NCI-H128 (cell line): ENCODE measurements around the gene MYL2.
"Not testable (repeated sequence)": the region's sequence is repeated elsewhere in the genome, so short reads cannot be mapped to it uniquely, and the experiment has no call there.

Experiments used
- DNase-seq: peaks from one replicate; lab custom pipeline; 2025; ENCODE audit not compliant: unreplicated experiment; lab: John Stamatoyannopoulos, UW

MYL2 gene, protein sequence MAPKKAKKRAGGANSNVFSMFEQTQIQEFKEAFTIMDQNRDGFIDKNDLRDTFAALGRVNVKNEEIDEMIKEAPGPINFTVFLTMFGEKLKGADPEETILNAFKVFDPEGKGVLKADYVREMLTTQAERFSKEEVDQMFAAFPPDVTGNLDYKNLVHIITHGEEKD

DNA sequence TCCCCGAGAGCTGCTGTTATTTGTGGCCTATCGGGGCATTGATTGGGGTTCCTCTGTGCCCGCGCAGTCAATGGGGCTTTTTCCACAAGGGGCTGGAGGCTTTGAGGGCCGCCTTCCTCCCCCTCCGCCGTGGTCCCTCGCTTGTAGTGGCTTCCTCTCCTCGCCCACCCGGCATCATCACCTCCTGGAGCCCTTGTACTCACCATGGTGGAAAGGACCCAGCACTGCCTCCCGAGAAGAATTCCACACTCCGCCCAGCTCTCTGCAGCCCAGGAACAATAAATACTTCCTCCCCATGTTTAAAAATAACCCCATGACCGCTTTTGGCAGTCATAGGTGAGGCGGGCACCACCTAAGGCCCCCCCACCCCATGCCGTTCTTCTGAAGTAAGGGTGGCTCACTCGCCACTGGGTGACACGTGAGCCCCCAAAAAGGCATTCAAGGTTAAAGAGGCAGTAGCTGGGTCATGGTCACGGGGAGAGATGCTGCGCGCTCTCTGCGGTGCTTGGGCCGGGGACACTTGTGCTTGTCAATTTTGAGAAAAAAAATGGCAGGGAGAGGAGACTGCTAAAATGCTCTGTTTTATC, at the start of gene MYL2:
TSS of gene MYL2 (minus strand) at position 256 of the 587 bp plus-strand sequence. CDS start at position 206, 50 bp downstream.
- no peak for DNase-seq

GRCh38 chr12:110966081-110966760, 45.8 kb upstream of the MYL2 start:
- DNase-seq, result no peak

DNA sequence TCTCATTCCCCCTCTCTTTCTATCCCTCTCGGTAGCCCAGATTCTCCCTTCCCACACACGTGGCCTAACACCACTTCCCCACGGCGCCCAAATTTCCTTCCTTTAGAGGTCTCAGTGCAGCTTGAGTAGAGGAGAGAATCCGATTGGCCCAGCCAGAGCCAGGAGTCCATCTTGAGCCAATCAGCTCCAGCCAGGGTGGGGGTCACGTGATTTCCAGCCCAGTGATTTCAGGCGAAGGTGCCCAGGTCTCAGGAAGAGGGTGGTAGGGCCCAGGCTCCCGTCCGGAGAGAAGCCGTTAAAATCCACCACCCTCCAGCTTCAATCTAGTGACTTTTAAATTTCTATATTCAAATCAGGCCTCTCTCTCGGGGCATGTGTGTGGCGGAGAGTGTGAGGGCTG, 45.2 kb upstream of the MYL2 start:
- DNase-seq, result no peak

DNA sequence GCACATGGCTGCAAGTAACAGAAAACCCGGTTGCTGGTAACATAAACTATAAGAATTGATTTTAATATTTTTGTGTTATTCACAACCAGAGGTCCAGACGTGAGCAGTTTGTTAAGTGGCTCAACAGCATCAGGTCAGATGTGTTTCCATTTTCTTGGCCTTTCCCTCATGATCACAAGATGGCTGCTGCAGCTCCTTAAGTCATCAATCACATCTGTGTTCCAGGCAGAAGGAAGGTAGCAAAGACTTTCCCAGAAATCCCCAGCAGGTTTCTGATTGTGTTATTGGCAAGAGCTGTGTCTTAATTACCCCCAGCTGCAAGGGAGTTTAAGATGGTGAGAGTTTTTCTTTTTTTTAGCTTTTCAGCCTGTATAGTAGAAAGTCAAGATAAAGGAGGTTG, 40.4 kb upstream of the MYL2 start:
- DNase-seq, result no peak

- DNase-seq, result no peak
Measured at GRCh38 chr12:110957652-110958051, 37.3 kb upstream of the MYL2 start.

DNA sequence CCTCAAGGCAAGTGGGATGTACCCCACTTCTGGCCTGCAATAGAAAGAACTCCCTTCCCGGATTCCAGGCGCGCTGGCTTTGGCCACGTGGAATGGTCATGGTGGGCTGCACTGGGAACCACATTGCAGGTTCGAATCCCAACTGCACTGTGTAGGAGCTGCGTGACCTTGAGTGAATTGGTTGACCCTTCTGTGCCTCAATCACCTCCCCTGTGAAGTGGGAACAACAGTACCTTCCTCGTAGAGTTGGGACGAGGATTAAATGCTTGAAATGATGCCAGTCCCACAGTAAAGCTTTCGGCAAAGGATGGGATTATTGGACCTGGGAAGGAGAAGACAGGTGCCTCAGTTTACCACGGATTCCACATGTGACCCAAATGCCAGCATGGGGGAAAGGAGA, 36.8 kb upstream of the MYL2 start:
- DNase-seq, result no peak

GRCh38 chr12:110950867-110951266, 30.5 kb upstream of the MYL2 start:
- not testable (repeated sequence) for DNase-seq

- not testable (repeated sequence) for DNase-seq
Measured at GRCh38 chr12:110950466-110950865, 30.1 kb upstream of the MYL2 start.

- DNase-seq, result no peak
Measured at GRCh38 chr12:110948041-110948440, 27.7 kb upstream of the MYL2 start.

DNA sequence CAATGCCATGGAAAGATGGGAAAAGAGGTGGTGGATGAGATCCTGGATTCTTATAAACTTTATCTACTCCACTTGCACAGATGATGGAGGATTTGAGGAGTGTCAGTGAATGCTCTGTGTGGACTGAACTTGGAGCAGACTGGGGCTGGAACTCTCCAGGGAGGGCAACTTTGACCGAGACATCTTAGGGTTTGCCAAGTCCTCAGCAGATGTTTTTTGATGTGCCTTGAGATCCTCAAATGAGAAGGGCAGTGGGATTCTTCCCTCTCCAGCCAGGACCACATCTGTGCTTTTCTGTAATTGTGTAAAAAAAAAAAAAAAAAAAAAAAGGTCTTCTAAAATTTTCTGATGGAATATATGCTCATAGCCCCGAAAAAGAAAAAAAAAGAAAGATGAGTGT, 23.0 kb upstream of the MYL2 start:
- DNase-seq, result no peak

DNA sequence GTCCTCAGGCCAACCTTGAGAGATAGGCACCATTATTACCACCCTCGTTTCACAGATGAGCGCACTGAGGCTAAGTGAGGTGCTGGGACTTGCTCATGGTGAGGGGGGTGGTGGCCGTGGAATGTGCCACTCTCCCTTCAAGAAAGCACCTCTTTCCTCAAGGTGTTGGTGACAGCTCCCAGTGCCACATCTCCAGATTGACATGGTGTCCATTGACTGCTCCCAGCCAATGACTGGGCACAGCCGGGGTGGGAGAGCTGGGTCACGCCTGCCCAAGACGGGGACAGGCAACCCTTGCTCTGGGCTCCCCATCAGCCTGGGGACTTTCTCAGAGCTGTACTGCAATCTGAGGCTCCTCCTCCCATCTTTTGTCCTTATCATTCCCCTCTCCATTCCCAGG, 21.0 kb upstream of the MYL2 start:
- DNase-seq, result no peak

GRCh38 chr12:110940933-110941332, 20.6 kb upstream of the MYL2 start:
- DNase-seq, result no peak

- DNase-seq, result no peak
Measured at GRCh38 chr12:110940296-110940695, 19.9 kb upstream of the MYL2 start.

DNA sequence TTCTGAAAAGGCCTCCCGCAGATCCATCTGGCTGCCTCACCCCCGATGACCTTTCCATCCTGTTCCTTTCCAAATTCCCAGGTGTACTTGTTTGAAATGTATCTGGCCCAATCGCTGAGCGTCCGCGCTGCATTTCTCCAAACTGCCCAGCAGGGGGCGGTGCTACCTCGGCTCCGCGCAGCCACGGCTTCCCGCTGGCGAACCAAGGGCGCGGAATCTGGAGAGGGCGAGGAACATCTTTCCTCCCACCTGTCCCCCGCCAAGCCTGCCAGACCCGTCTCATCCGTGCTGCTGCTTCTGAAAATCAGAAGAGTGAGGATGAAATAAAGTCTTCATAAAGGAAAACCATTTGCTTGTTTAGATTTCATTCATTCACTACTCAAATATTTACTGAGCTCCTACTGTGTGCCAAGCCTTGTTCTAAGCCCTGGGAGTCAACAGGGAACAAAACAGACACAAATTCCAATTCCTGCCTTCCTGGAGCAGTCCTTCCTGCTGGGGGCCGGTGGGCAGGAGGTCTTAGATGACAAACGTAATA, 16.8 kb upstream of the MYL2 start:
- DNase-seq, result no peak

DNA sequence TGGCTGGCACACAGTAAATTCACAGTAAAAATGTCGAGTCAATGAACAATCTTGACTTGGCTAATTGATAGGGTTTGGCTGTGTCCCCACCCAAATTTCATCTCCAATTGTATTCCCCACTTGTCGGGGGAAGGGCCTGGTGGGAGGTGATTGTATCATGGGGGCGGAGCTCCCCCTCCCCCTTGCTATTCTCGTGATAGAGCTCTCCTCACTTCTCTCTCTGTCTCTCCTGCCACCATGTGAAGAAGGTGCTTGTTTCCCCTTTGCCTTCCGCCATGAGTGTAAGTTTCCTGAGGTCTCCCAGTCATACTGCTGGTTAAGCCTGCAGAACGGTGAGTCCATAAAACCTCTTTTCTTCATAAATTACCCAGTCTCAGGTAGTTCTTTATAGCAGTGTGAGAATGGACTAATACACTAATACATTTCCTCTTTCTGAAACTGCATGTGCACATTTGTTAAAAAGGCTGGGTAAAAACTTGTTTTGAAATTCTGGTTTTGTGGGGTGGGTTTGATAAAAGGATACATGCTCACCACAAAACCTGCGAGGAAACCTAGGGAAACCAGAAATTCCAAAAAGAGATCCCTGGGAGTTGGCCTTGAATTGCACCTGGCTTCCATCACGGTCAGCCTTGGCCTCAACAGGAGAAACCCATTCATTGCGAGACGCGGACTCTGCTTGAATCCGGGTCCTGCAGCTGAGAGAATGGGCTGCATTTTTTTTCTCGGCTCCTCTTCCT, 16.2 kb upstream of the MYL2 start:
- no peak for DNase-seq

- no peak for DNase-seq
Measured at GRCh38 chr12:110935588-110935987, 15.2 kb upstream of the MYL2 start.

DNA sequence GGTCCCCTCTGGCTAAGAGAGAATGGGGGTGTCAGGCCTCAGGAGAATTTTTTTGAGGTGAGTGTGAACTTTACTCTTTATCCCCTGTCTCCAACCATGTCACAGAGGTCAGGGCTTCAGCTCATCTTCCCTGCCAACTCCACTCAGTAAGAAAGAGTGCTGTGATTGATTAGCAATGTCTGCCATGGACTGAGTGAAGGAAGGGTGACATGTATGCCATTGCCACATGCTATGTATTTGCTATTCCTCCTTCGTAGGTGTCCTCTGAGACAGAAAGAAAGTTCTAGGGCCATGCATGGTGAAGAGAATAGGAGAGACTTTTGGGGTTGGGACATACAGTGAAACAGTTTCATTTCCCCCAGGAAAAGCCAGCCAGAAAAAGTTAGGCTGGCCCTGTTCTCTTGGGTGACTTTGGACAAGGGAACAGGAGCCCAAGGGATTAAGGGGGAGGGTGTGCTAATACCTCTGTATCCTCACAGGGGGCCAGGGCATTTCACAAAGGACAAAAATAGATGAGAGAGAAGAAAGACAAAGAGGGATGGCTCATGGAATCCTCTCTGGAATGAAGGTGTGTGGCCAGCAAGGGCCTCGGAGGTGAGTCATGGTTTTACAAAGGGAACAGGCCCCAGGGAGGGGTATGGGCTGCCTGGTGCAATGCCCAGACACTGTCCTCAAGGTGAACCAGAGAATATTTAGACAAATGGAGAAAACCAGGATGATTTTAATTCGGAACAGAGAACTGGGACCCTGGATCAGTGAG, 13.9 kb upstream of the MYL2 start:
- DNase-seq, result no peak

DNA sequence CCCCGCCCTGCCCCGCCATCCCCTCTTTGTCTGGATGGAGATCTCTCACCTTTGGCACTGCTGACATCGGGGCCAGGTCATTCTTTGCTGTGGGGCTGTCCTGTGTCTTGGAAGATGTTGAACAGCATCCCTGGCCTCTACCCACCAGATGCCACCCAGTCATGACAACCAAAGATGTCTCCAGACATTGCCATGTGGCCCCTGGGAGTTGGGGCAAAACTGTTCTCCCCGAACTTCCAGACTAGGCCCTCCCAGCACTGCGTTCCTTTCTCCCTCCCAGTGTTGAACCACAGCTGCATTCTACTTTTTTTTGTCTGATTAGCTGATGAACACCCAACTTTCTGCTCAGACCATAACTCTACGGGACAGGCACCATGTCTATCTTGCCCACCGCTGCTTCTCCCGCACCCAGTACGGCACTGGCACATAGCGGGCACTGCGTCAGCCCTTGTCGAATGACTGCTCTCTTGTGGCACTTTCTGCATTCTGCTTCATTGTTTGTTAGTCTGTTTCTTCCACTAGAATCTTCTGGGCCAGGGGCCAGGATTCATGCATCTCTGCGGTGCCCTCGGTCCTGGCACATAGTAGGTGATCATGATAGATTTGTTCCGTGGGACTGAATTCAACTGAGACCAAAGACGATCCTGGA, 13.1 kb upstream of the MYL2 start:
- no peak for DNase-seq

GRCh38 chr12:110932046-110932445, 11.7 kb upstream of the MYL2 start:
- DNase-seq, result no peak

- DNase-seq, result no peak
Measured at GRCh38 chr12:110931315-110931728, 10.9 kb upstream of the MYL2 start.
